GM23338 (cell line): ENCODE data around the gene GREB1L.

ENCODE experiments used
- CREB1 ChIP-seq: fragments of 250-450 bp; sonication (Bioruptor Pico); IDR thresholded peaks from 2 replicates; pipeline ENCODE4 v1.5.0; 2020; ENCODE audit warnings: low read depth, mild to moderate bottlenecking, moderate library complexity
- CTCF ChIP-seq, 2 experiments: fragments of 200-600 bp in 1 of 2; sonication (generic) in 1 of 2; conservative IDR thresholded peaks; 2 replicates each; pipeline versions ENCODE4 v1.5.1 to v1.6.1; 2016 to 2017; ENCODE audit warnings: antibody characterized with exemption in 2 of 2, low read depth in 2 of 2, mild to moderate bottlenecking in 2 of 2, moderate library complexity in 1 of 2
- ETS1 ChIP-seq: IDR thresholded peaks from 2 replicates; pipeline ENCODE4 v1.6.1; 2016; ENCODE audit warnings: antibody characterized with exemption
- EZH2 ChIP-seq: fragments of 200-600 bp; sonication (generic); IDR thresholded peaks from one replicate; pipeline ENCODE4 v1.8.0; 2017; ENCODE audit warnings: antibody characterized with exemption, mild to moderate bottlenecking, low read depth; ENCODE audit not compliant: unreplicated experiment
- EZH2phosphoT487 ChIP-seq: fragments of 200-600 bp; sonication (generic); IDR thresholded peaks from one replicate; pipeline ENCODE4 v1.8.1; 2018; ENCODE audit warnings: antibody characterized with exemption; ENCODE audit not compliant: unreplicated experiment
- POLR2AphosphoS5 ChIP-seq: IDR thresholded peaks from 2 replicates; pipeline ENCODE4 v1.6.1; 2016; ENCODE audit warnings: antibody characterized with exemption, low read depth
- REST ChIP-seq: IDR thresholded peaks from one replicate; pipeline ENCODE4 v1.6.1; 2018; ENCODE audit warnings: antibody characterized with exemption; ENCODE audit not compliant: unreplicated experiment
- ZNF114 ChIP-seq: fragments of 250-450 bp; sonication (Bioruptor Pico); IDR thresholded peaks from 2 replicates; pipeline ENCODE4 v1.5.0; 2020; ENCODE audit warnings: mild to moderate bottlenecking, moderate library complexity

GRCh38 chr18:21452796-21453510, 210.9 kb downstream of the GREB1L start:
- no peak for TF ChIP-seq CTCF (conservative IDR thresholded peaks at IDR 0.05; ENCODE audit: low read depth in 2 of 2)
- no peak for TF ChIP-seq CREB1 (CRISPR knock-in tag)
- TF ChIP-seq EZH2: no peak
- TF ChIP-seq POLR2AphosphoS5: no peak
- no peak for TF ChIP-seq REST
- no peak for TF ChIP-seq ETS1
- no peak for TF ChIP-seq EZH2phosphoT487
- TF ChIP-seq ZNF114 (CRISPR knock-in tag): no peak
